Measurements from ENCODE around the gene GTF2H4. TPM values are rescaled to one million over a fixed set of nuclear protein-coding genes. Genes with fewer than 3 reads are reported as not detected.

The GTF2H4 gene
- total RNA-seq, 2 donors from 2014 or later = 43.5 to 46.9 TPM

Other genes with a start within 250 kb of the GTF2H4 start
- gene DHX16, start 235.2 kb upstream of the GTF2H4 start, total RNA-seq = 10 to 100 TPM; 39.2 to 43.0 TPM
- gene PPP1R18, start 221.6 kb upstream of the GTF2H4 start, total RNA-seq = 100 to 1,000 TPM; 179 to 200 TPM
- 10 to 100 TPM; 26.9 to 29.6 TPM for gene NRM, start 217.2 kb upstream of the GTF2H4 start, total RNA-seq
- gene MDC1, start 190.9 kb upstream of the GTF2H4 start, total RNA-seq = 100 to 1,000 TPM; 102 to 127 TPM
- gene TUBB, start 187.9 kb upstream of the GTF2H4 start, total RNA-seq = 100 to 1,000 TPM; 668 to 724 TPM
- gene FLOT1, start 165.5 kb upstream of the GTF2H4 start, total RNA-seq = 100 to 1,000 TPM; 293 to 319 TPM
- 100 to 1,000 TPM; 174 to 197 TPM for gene IER3, start 163.7 kb upstream of the GTF2H4 start, total RNA-seq
- gene DDR1, start 23.7 kb upstream of the GTF2H4 start, total RNA-seq = 10 to 100 TPM in 1 of 2 donors, 1 to 10 TPM in 1; 9.4 to 11.6 TPM
- gene VARS2, start 6.0 kb downstream of the GTF2H4 start, total RNA-seq = 10 to 100 TPM; 47.3 to 54.9 TPM
- under 1 TPM in 1 of 2 donors, not detected in 1; 0.31 TPM for gene SFTA2, start 24.0 kb downstream of the GTF2H4 start, total RNA-seq
- under 1 TPM in 1 of 2 donors, not detected in 1; 0.09 TPM for gene MUCL3, start 32.8 kb downstream of the GTF2H4 start, total RNA-seq
- not detected for gene MUC21, start 75.5 kb downstream of the GTF2H4 start, total RNA-seq
- gene MUC22, start 102.3 kb downstream of the GTF2H4 start, total RNA-seq = not detected
- gene C6orf15, start 204.4 kb downstream of the GTF2H4 start, total RNA-seq = not detected
- gene PSORS1C1, start 206.6 kb downstream of the GTF2H4 start, total RNA-seq = under 1 TPM in 1 of 2 donors, not detected in 1; 0.67 TPM
- not detected for gene CDSN, start 212.2 kb downstream of the GTF2H4 start, total RNA-seq
- not detected for gene PSORS1C2, start 230.9 kb downstream of the GTF2H4 start, total RNA-seq
- gene CCHCR1, start 249.6 kb downstream of the GTF2H4 start, total RNA-seq = 10 to 100 TPM; 47.5 to 64.2 TPM